C1 segment of cervical spinal cord (tissue), 14 donors: ENCODE measurements around the gene KRT80.

Experiments
- DNase-seq, 14 donors: peaks; one replicate each; lab custom pipeline; 2025; lab: John Stamatoyannopoulos, UW

Gene KRT80

GRCh38 chr12:52210925-52211650, 19.3 kb upstream of the KRT80 start:
- DNase-seq = no peak

GRCh38 chr12:52210186-52210924, 18.5 kb upstream of the KRT80 start:
- no peak for DNase-seq

GRCh38 chr12:52209321-52209720, 17.5 kb upstream of the KRT80 start:
- DNase-seq = no peak

DNA sequence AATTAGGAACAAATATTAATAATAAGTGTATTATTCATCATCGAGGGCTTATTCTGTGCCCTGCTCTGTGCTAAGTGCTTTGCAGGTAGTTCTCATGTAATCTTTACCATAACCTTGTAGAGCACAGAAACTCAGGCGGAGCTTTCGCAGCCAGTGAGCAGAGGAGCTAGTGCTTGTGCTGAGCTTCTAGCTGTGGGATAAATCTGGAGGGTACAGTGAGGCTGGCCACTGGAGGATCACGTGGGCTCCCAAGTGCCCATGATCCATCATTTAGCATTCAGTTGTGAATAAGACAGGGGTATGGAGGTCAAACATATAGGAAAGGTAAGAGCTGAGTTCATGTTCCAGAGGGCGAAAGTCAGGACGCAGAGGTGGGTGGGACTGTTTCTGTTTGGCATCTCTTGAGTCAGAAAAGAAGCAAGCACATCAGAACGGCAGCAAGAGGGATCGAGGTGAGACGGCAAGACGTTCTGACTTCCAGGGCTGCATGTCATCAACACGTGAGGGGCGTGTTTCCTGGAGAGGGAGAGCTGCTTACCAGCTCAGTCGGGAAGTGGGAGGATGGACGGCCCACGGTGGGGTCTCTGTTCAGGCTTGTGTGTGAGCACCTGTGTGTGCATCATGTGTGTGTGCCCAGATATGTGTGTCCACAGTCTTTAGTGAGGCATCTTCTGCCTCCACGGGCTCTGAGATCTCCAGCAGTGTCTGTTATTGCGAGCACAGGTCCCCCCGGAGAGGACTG, 16.8 kb upstream of the KRT80 start:
- no peak for DNase-seq

GRCh38 chr12:52207895-52208294, 16.1 kb upstream of the KRT80 start:
- peak in 4 of 14 donors; percentile 20 to 95 (median 40) for DNase-seq

- DNase-seq = peak in 1 of 14 donors; percentile 10
Measured at GRCh38 chr12:52207106-52207505, 15.3 kb upstream of the KRT80 start.

GRCh38 chr12:52206304-52207040, 14.7 kb upstream of the KRT80 start:
- peak in 1 of 14 donors; percentile 17 for DNase-seq

GRCh38 chr12:52205612-52206303, 13.9 kb upstream of the KRT80 start:
- DNase-seq = no peak

DNA sequence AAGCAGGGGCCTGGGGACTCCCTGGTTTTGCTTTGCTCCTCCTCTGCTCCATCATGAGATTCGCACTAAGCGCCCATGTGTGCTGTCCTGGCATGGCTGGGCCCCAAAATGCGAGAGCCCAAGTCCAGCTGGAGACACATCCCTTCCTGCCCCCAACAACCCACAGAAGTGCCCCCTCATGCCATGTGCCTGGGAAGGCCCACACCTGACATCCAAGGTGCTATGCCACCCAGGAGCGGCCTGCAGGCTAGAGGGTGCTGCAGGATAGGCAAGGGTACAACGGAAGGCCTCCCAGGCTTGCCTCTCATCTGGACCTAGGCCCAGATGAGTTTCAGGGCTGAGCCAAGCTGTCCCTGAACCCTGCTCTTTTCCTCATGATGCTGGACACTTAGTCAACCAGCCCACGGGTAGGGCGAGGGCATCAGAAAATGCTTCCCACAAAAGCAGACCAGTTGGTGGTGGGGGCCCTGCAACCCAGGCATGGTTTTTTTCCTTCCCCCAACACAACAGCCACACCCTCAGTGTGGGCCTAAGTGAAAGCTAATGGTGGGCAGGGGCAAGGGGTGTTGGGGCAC, 13.2 kb upstream of the KRT80 start:
- no peak for DNase-seq

DNA sequence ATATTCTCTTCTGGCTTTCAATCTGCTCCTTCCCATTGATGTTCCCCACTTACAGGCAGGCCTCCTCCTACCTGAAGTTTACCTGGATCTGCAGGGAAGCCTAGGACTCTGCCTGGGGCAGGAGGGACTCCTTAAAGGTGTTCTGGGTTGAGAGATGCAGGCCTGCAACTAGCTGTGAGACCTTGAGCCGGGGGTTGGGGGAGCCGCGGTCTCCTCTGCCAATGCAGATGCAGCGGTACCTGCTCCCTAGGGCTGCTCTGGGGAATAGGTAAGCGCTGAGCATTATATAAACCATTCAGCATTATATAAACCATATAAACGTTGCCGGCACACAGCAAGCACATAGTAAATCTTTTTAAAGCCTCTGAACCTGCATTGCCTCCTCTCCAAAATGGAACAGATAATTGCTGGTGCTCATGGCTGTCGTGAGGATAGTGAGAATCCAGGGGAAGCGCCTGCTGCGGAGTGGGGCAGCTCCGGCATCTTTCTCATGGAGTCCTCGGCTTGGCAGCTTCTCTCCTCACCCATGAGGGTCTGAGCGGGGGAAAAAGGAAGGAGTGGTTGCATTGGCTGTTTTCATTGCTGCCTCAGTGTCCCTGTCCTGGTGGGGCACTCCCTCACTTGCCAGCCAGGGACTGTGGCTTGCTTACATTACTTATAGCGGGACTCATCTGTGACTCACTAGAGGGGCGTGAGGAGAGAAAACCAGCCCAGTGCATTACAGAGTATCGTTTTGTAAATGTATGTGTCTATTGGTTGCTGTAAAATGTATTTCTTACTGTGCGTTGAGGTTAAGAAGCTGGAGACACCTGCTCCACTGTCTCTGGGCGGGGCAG, 12.5 kb upstream of the KRT80 start:
- DNase-seq = no peak

DNA sequence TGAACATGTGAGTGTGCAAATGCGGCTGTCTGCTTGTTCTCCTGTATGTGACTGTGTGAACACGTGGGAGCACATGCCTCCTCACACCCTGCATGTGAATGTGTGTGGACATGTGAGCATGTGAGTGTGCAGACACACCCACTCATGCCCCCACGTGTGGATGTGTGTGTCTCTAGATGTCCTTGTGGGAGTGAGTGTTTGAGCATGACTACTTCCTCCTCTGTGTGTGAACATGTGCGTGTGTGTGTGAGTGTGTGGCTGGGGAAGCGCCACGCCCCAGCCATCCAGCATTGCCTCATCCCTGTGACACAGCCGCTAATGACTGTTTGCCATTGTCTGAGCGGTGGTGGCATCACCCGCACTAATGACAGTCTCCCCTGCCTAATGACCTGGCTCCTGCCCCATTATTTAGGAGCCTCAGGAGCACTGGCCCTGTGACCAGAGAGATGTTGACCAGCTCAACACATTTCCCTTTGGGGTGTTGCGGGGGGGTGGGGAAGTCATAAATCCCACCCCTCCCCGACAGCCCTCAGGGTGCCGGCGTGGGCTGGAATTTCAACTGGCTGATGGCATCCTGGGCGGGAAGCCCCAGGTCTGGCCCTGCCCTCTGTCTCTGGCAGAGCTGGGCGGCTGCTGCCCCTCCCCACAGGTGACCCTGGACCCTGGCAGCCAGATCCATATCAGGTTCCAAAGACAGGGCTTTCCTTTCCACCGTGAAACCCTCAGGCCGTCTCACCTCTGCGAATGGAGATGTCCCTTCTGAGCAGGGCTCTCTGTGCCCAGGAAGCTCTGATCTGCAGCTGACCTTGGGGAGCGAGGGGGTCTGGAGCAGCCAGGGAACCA, 11.5 kb upstream of the KRT80 start:
- peak in 6 of 14 donors; percentile 22 to 85 (median 38) for DNase-seq

- peak in 1 of 14 donors; percentile 45 for DNase-seq
Measured at GRCh38 chr12:52202361-52203078, 10.7 kb upstream of the KRT80 start.

DNA sequence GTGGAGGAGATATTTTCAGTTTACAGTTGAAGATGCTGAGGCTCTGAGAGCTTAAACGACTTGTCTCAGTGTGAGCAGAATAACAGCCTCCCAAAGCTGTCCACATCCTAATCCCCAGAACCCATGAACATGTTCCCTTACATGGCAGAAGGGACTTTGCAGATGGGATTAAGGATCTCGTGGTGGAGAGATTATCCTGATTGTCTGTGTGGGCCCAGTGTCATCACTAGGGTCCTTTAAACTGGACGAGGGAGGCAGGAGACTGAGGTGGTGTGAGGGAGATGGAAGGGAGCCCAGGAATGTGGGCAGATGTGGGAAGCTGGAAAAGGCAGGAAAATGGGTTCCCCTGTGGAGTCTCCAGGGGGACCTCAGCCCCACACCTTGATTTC, 9.6 kb upstream of the KRT80 start:
- DNase-seq = no peak

GRCh38 chr12:52200781-52201450, 9.1 kb upstream of the KRT80 start:
- no peak for DNase-seq

DNA sequence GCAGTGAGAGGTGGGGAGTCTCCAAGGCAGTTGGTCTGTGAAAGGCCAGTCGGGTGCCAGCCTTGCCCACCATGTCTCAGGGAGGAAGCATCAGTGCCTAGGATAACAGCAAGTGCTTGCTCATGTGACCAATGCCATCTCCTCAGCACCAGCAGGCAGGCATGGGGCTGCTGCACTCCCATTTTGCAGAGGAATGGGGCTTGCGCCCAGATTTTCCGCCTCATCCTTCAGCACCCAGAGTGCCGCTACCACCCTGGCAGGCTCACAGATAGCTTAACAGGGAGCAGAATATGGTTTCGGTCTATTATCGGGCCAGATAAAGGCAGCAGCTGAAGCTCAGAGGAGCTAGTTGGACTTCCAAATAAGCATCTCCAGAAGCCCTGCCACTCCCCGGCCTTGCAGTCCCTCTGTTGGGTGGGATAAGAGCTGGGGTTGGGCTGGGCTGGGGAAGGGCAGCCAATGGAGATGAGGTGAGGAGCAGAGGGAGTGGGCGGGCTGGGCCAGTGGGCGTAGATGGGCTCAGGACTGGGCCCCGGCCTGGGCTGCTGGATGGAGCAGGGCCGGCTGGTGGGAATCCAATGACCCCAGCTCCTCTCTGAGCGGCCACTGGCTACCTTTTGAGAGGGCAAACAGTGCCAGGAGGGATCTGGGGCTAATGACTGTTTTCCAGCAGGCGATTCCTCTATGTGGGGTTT, 8.4 kb upstream of the KRT80 start:
- DNase-seq = no peak

- peak in 1 of 14 donors; percentile 35 for DNase-seq
Measured at GRCh38 chr12:52199294-52199919, 7.6 kb upstream of the KRT80 start.
